GM23338 (cell line): ENCODE results near the gene SPIRE2. TPM values are rescaled to one million over a fixed set of nuclear protein-coding genes. Genes with fewer than 3 reads are reported as not detected.

Experiments used
- ATAC-seq: fragments of 200-7000 bp; cut with Tn5 transposase; 3 replicates; pipeline ENCODE4 v1.9.1; 2020
- DNase-seq: peaks from one replicate; pipeline ENCODE4 v3.0.0-alpha.2; 2015; ENCODE audit warnings: low spot score
- H2AFZ ChIP-seq: fragments of 200-600 bp; sonication (generic); 2 replicates; pipeline ENCODE4 v1.8.0; 2016; ENCODE audit warnings: antibody characterized with exemption, mild to moderate bottlenecking, moderate library complexity
- H3F3A ChIP-seq: fragments of 200-600 bp; sonication (generic); replicated peaks from 2 replicates; pipeline ENCODE4 v1.8.0; 2017; ENCODE audit warnings: antibody characterized with exemption, mixed run types, low read depth
- H3K27ac ChIP-seq: fragments of 200-600 bp; sonication (generic); 2 replicates; pipeline ENCODE4 v1.6.1; 2016; ENCODE audit warnings: low read depth
- H3K27me3 ChIP-seq: fragments of 200-600 bp; sonication (generic); 2 replicates; pipeline ENCODE4 v1.8.0; 2016; ENCODE audit warnings: mild to moderate bottlenecking, mixed run types, moderate library complexity; ENCODE audit not compliant: insufficient read depth
- H3K36me3 ChIP-seq: fragments of 200-600 bp; sonication (generic); 2 replicates; pipeline ENCODE4 v1.8.0; 2016; ENCODE audit warnings: mild to moderate bottlenecking; ENCODE audit not compliant: insufficient read depth
- H3K4me1 ChIP-seq: fragments of 200-600 bp; sonication (generic); 2 replicates; pipeline ENCODE4 v1.8.0; 2016; ENCODE audit warnings: mild to moderate bottlenecking, moderate library complexity; ENCODE audit not compliant: insufficient read depth
- H3K4me2 ChIP-seq: fragments of 200-600 bp; sonication (generic); 2 replicates; pipeline ENCODE4 v1.7.1; 2017; ENCODE audit warnings: mixed run types
- H3K4me3 ChIP-seq: fragments of 200-600 bp; sonication (generic); 2 replicates; pipeline ENCODE4 v1.6.1; 2016; ENCODE audit warnings: mixed run types
- H3K79me2 ChIP-seq: fragments of 200-600 bp; sonication (generic); replicated peaks from 2 replicates; pipeline ENCODE4 v1.8.0; 2017; ENCODE audit warnings: mild to moderate bottlenecking; ENCODE audit not compliant: insufficient read depth
- H3K9me2 ChIP-seq: fragments of 200-600 bp; sonication (generic); 2 replicates; pipeline ENCODE4 v1.8.0; 2017; ENCODE audit not compliant: insufficient read depth
- H4K20me1 ChIP-seq: fragments of 200-600 bp; sonication (generic); replicated peaks from 2 replicates; pipeline ENCODE4 v1.8.0; 2017; ENCODE audit warnings: mild to moderate bottlenecking; ENCODE audit not compliant: insufficient read depth
- H3K27ac Mint-ChIP-seq: 2 replicates; pipeline ENCODE4 v1.8.0; 2020; ENCODE audit warnings: inconsistent platforms, mild to moderate bottlenecking, moderate library complexity, mixed read lengths
- H3K27me3 Mint-ChIP-seq: 3 replicates; pipeline ENCODE4 v1.8.0; 2022; ENCODE audit warnings: low read depth, mild to moderate bottlenecking, moderate library complexity, mixed read lengths, inconsistent platforms; ENCODE audit not compliant: insufficient read depth, poor library complexity
- H3K36me3 Mint-ChIP-seq: 3 replicates; pipeline ENCODE4 v1.8.0; 2021; ENCODE audit warnings: low read depth, mild to moderate bottlenecking, inconsistent platforms, moderate library complexity, mixed read lengths
- H3K4me1 Mint-ChIP-seq: 3 replicates; pipeline ENCODE4 v1.8.0; 2020; ENCODE audit warnings: mild to moderate bottlenecking, inconsistent platforms, mixed read lengths
- H3K4me3 Mint-ChIP-seq: 3 replicates; pipeline ENCODE4 v1.8.0; 2021; ENCODE audit warnings: moderate library complexity, mild to moderate bottlenecking, inconsistent platforms, mixed read lengths
- H3K9me3 Mint-ChIP-seq: 3 replicates; pipeline ENCODE4 v1.8.0; 2020; ENCODE audit warnings: moderate library complexity, mild to moderate bottlenecking, inconsistent platforms, mixed read lengths
- ETS1 ChIP-seq: IDR thresholded peaks from 2 replicates; pipeline ENCODE4 v1.6.1; 2016; ENCODE audit warnings: antibody characterized with exemption
- EZH2 ChIP-seq: fragments of 200-600 bp; sonication (generic); IDR thresholded peaks from one replicate; pipeline ENCODE4 v1.8.0; 2017; ENCODE audit warnings: antibody characterized with exemption, mild to moderate bottlenecking, low read depth; ENCODE audit not compliant: unreplicated experiment
- NANOG ChIP-seq: IDR thresholded peaks from 2 replicates; pipeline ENCODE4 v1.6.1; 2016; ENCODE audit warnings: antibody characterized with exemption, borderline replicate concordance
- ZNF114 ChIP-seq: fragments of 250-450 bp; sonication (Bioruptor Pico); IDR thresholded peaks from 2 replicates; pipeline ENCODE4 v1.5.0; 2020; ENCODE audit warnings: mild to moderate bottlenecking, moderate library complexity
- polyA plus RNA-seq: library from polyadenylated mRNA; unstranded; fragments of >200 nt; fragmentation: Nextera tagmentation; extraction: Ambion mirVana; gene quantifications from 2 replicates; pipeline ENCODE4 v1.2.1, GENCODE V29; 2016
- total RNA-seq: library from RNA; depleted of rRNA; stranded (reverse); fragments of >200 nt; shearing (Covaris generic); gene quantifications from 2 replicates; pipeline ENCODE4 v1.2.3, GENCODE V29; 2014
- TF ChIP-seq, protein P1 (sequence below): fragments of 250-450 bp; sonication (Bioruptor Pico); IDR thresholded peaks from 2 replicates; pipeline ENCODE4 v1.5.0; 2020; ENCODE audit warnings: mild to moderate bottlenecking, moderate library complexity

SPIRE2 gene
- total and polyA plus RNA-seq, 2 experiments from 2014 or later = 5.0 to 15.2 TPM

- TF ChIP-seq, protein P1, sequence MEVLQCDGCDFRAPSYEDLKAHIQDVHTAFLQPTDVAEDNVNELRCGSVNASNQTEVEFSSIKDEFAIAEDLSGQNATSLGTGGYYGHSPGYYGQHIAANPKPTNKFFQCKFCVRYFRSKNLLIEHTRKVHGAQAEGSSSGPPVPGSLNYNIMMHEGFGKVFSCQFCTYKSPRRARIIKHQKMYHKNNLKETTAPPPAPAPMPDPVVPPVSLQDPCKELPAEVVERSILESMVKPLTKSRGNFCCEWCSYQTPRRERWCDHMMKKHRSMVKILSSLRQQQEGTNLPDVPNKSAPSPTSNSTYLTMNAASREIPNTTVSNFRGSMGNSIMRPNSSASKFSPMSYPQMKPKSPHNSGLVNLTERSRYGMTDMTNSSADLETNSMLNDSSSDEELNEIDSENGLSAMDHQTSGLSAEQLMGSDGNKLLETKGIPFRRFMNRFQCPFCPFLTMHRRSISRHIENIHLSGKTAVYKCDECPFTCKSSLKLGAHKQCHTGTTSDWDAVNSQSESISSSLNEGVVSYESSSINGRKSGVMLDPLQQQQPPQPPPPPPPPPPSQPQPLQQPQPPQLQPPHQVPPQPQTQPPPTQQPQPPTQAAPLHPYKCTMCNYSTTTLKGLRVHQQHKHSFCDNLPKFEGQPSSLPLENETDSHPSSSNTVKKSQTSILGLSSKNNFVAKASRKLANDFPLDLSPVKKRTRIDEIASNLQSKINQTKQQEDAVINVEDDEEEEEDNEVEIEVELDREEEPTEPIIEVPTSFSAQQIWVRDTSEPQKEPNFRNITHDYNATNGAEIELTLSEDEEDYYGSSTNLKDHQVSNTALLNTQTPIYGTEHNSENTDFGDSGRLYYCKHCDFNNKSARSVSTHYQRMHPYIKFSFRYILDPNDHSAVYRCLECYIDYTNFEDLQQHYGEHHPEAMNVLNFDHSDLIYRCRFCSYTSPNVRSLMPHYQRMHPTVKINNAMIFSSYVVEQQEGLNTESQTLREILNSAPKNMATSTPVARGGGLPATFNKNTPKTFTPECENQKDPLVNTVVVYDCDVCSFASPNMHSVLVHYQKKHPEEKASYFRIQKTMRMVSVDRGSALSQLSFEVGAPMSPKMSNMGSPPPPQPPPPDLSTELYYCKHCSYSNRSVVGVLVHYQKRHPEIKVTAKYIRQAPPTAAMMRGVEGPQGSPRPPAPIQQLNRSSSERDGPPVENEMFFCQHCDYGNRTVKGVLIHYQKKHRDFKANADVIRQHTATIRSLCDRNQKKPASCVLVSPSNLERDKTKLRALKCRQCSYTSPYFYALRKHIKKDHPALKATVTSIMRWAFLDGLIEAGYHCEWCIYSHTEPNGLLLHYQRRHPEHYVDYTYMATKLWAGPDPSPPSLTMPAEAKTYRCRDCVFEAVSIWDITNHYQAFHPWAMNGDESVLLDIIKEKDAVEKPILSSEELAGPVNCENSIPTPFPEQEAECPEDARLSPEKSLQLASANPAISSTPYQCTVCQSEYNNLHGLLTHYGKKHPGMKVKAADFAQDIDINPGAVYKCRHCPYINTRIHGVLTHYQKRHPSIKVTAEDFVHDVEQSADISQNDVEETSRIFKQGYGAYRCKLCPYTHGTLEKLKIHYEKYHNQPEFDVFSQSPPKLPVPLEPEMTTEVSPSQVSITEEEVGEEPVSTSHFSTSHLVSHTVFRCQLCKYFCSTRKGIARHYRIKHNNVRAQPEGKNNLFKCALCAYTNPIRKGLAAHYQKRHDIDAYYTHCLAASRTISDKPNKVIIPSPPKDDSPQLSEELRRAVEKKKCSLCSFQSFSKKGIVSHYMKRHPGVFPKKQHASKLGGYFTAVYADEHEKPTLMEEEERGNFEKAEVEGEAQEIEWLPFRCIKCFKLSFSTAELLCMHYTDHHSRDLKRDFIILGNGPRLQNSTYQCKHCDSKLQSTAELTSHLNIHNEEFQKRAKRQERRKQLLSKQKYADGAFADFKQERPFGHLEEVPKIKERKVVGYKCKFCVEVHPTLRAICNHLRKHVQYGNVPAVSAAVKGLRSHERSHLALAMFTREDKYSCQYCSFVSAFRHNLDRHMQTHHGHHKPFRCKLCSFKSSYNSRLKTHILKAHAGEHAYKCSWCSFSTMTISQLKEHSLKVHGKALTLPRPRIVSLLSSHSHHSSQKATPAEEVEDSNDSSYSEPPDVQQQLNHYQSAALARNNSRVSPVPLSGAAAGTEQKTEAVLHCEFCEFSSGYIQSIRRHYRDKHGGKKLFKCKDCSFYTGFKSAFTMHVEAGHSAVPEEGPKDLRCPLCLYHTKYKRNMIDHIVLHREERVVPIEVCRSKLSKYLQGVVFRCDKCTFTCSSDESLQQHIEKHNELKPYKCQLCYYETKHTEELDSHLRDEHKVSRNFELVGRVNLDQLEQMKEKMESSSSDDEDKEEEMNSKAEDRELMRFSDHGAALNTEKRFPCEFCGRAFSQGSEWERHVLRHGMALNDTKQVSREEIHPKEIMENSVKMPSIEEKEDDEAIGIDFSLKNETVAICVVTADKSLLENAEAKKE (CRISPR knock-in tag) = no peak
- TF ChIP-seq EZH2 = no peak
- no peak for TF ChIP-seq ZNF114 (CRISPR knock-in tag)
These were observed 67.4 kb downstream of the SPIRE2 start (continued) for GRCh38 chr16:89895482-89896250.

- H4K20me1 ChIP-seq = no peaks in the 10 kb centered on the region; the same call in 1 of the 2 replicates
- H3K27me3 Mint-ChIP-seq = peaks cover 4% of the 10 kb centered on the region
- no peaks in the 10 kb centered on the region for H3K9me3 Mint-ChIP-seq
- H3K27me3 ChIP-seq = no peaks in the 10 kb centered on the region
- no peaks in the 10 kb centered on the region for H3K9me2 ChIP-seq
- no peak overlapping the region for H3K4me2 ChIP-seq
- H2AFZ ChIP-seq = no peak overlapping the region
- H3K4me3 ChIP-seq = no peak overlapping the region
- H3K27ac Mint-ChIP-seq = no peak overlapping the region
- no peak overlapping the region for H3K4me3 Mint-ChIP-seq
- no peak overlapping the region for H3K27ac ChIP-seq
- 0 out of 2 replicates have a peak, but pooled peaks cover 7% of the 10 kb centered on the region for H3F3A ChIP-seq
- no peaks in the 10 kb centered on the region for H3K79me2 ChIP-seq
- ATAC-seq (no peak), DNase-seq (no peak)
- H3K36me3 ChIP-seq = peaks cover 10% of the 10 kb centered on the region; the same call in 1 of the 2 replicates
- peaks cover 51% of the 10 kb centered on the region for H3K36me3 Mint-ChIP-seq
- no peaks in the 10 kb centered on the region for H3K4me1 ChIP-seq
- no peaks in the 10 kb centered on the region for H3K4me1 Mint-ChIP-seq
- no peak for TF ChIP-seq EZH2
- no peak for TF ChIP-seq ETS1
- TF ChIP-seq, protein P1 (CRISPR knock-in tag) = no peak
- no peak for TF ChIP-seq NANOG
These were observed 68.9 kb downstream of the SPIRE2 start for GRCh38 chr16:89897204-89897603.
